HG03457 (cell line): ENCODE data around the gene ATP9B.

ENCODE experiments used
- ATAC-seq: cut with Tn5 transposase; IDR thresholded peaks from one replicate; pipeline ENCODE4 v1.9.1; 2021; ENCODE audit warnings: moderate number of reproducible peaks; ENCODE audit not compliant: unreplicated experiment

ATP9B gene

GRCh38 chr18:79378536-79379250 is 309.5 kb downstream of the ATP9B start:
- peak; percentile 59 for ATAC-seq

- no peak for ATAC-seq
These were observed 310.2 kb downstream of the ATP9B start for GRCh38 chr18:79379251-79379905.

- no peak for ATAC-seq
These were observed 311.0 kb downstream of the ATP9B start for GRCh38 chr18:79379931-79380815.

GRCh38 chr18:79380816-79381806 is 311.9 kb downstream of the ATP9B start:
- no peak for ATAC-seq

- no peak for ATAC-seq
These were observed 312.7 kb downstream of the ATP9B start for GRCh38 chr18:79381811-79382311.

- no peak for ATAC-seq
These were observed 313.6 kb downstream of the ATP9B start for GRCh38 chr18:79382681-79383387.

- ATAC-seq = no peak
These were observed 314.3 kb downstream of the ATP9B start for GRCh38 chr18:79383388-79384056.

GRCh38 chr18:79384151-79384807 is 315.1 kb downstream of the ATP9B start:
- no peak for ATAC-seq

GRCh38 chr18:79384834-79385233 is 315.6 kb downstream of the ATP9B start:
- no peak for ATAC-seq

GRCh38 chr18:79385326-79385707 is 316.1 kb downstream of the ATP9B start:
- no peak for ATAC-seq

GRCh38 chr18:79385708-79386341 is 316.6 kb downstream of the ATP9B start:
- no peak for ATAC-seq

GRCh38 chr18:79386547-79386946 is 317.4 kb downstream of the ATP9B start:
- no peak for ATAC-seq

- no peak for ATAC-seq
These were observed 318.0 kb downstream of the ATP9B start for GRCh38 chr18:79387214-79387613.

- ATAC-seq = no peak
These were observed 318.4 kb downstream of the ATP9B start for GRCh38 chr18:79387615-79388014.

GRCh38 chr18:79388043-79388442 is 318.8 kb downstream of the ATP9B start:
- no peak for ATAC-seq

GRCh38 chr18:79389689-79390088 is 320.5 kb downstream of the ATP9B start:
- ATAC-seq = no peak

- no peak for ATAC-seq
These were observed 323.0 kb downstream of the ATP9B start for GRCh38 chr18:79392226-79392625.

GRCh38 chr18:79393181-79393634 is 324.0 kb downstream of the ATP9B start:
- no peak for ATAC-seq
